PC-3 (cell line): ENCODE measurements around the gene HLTF. TPM values are rescaled to one million over a fixed set of nuclear protein-coding genes. Genes with fewer than 3 reads are reported as not detected.

Experiments
- ATAC-seq: fragments of 200-7000 bp; cut with Tn5 transposase; 2 replicates; pipeline ENCODE4 v1.9.1; 2020; ENCODE audit warnings: mild to moderate bottlenecking, moderate library complexity
- BruUV-seq: library from RNA; stranded (reverse); fragments of 400-500 nt; replicated peaks from 2 replicates; lab custom pipeline; 2021; lab: Mats Ljungman, UMichigan
- CTCF ChIA-PET: fragments of 300-600 bp; sonication (Branson Sonifier 250); formaldehyde crosslinking; loops from one replicate; lab custom pipeline; 2022; ENCODE audit warnings: antibody characterized with exemption; lab: Charles Lee
- POLR2A ChIA-PET: fragments of 300-600 bp; sonication (Branson Sonifier 250); formaldehyde crosslinking; loops from one replicate; lab custom pipeline; 2022; ENCODE audit warnings: antibody characterized with exemption; ENCODE audit not compliant: unreplicated experiment; lab: Charles Lee
- DNase-seq: peaks from one replicate; pipeline ENCODE4 v3.0.0-alpha.2; 2015
- H2AFZ ChIP-seq: fragments of 300-600 bp; sonication (generic); 2 replicates; pipeline ENCODE4 v1.6.0; 2016; ENCODE audit warnings: antibody characterized with exemption, low read length
- H3F3A ChIP-seq: fragments of 300-600 bp; sonication (generic); one replicate; pipeline ENCODE4 v1.6.0; 2017; ENCODE audit warnings: antibody characterized with exemption, low read length, control low read depth, mild to moderate bottlenecking; ENCODE audit not compliant: unreplicated experiment
- H3K27ac ChIP-seq: fragments of 300-600 bp; sonication (generic); 2 replicates; pipeline ENCODE4 v1.5.1; 2016; ENCODE audit warnings: mild to moderate bottlenecking, low read length
- H3K27me3 ChIP-seq: fragments of 300-600 bp; sonication (generic); 2 replicates; pipeline ENCODE4 v1.6.1; 2016; ENCODE audit warnings: low read length, mixed read lengths
- H3K36me3 ChIP-seq: fragments of 300-600 bp; sonication (generic); 2 replicates; pipeline ENCODE4 v1.6.1; 2016; ENCODE audit warnings: low read depth, mixed run types, low read length, mixed read lengths
- H3K4me1 ChIP-seq: fragments of 300-600 bp; sonication (generic); 2 replicates; pipeline ENCODE4 v1.5.1; 2016; ENCODE audit warnings: low read length; ENCODE audit not compliant: insufficient read depth
- H3K4me2 ChIP-seq: fragments of 300-600 bp; sonication (generic); 2 replicates; pipeline ENCODE4 v1.6.0; 2016; ENCODE audit warnings: low read length
- H3K4me3 ChIP-seq: fragments of 300-600 bp; sonication (generic); 2 replicates; pipeline ENCODE4 v1.5.1; 2016; ENCODE audit warnings: mild to moderate bottlenecking, low read length, mixed read lengths
- H3K79me2 ChIP-seq: fragments of 300-600 bp; sonication (generic); 2 replicates; pipeline ENCODE4 v1.6.1; 2017; ENCODE audit warnings: low read length, mixed read lengths
- H3K9ac ChIP-seq: fragments of 300-600 bp; sonication (generic); 2 replicates; pipeline ENCODE4 v1.6.0; 2016; ENCODE audit warnings: mild to moderate bottlenecking, low read length
- H3K9me2 ChIP-seq: fragments of 300-600 bp; sonication (generic); replicated peaks from 2 replicates; pipeline ENCODE4 v1.6.1; 2016; ENCODE audit warnings: mixed run types, low read length, mixed read lengths
- H3K9me3 ChIP-seq: fragments of 300-600 bp; sonication (generic); 2 replicates; pipeline ENCODE4 v1.6.1; 2016; ENCODE audit warnings: low read length, mixed read lengths
- H4K20me1 ChIP-seq: fragments of 300-600 bp; sonication (generic); 2 replicates; pipeline ENCODE4 v1.6.1; 2016; ENCODE audit warnings: low read length, mixed read lengths
- CTCF ChIP-seq: fragments of 300-600 bp; sonication (generic); conservative IDR thresholded peaks from 2 replicates; pipeline ENCODE4 v1.5.1; 2017; ENCODE audit warnings: antibody characterized with exemption, low read depth, mild to moderate bottlenecking, low read length
- EZH2 ChIP-seq: fragments of 300-600 bp; sonication (generic); IDR thresholded peaks from one replicate; pipeline ENCODE4 v1.6.1; 2017; ENCODE audit warnings: antibody characterized with exemption, mild to moderate bottlenecking, low read length; ENCODE audit not compliant: unreplicated experiment
- EZH2phosphoT487 ChIP-seq: fragments of 300-600 bp; sonication (generic); IDR thresholded peaks from 2 replicates; pipeline ENCODE4 v1.6.1; 2018; ENCODE audit warnings: mild to moderate bottlenecking, antibody characterized with exemption, low read length, borderline replicate concordance
- intact Hi-C: fragments of 100-400 bp; cut with micrococcal nuclease; formaldehyde crosslinking; loops from 2 replicates; pipeline ENCODE4 v1.9.0; 2023
- total RNA-seq: library from RNA; depleted of rRNA; stranded (reverse); fragments of >200 nt; gene quantifications from 2 replicates; pipeline ENCODE4 v1.2.3, GENCODE V29; 2014

Gene HLTF
- total RNA-seq, 1 experiment from 2014 or later: 43.3 TPM

GRCh38 chr3:149119466-149119865 is 33.1 kb upstream of the HLTF start:
- Histone ChIP-seq H3K27ac (no peak overlapping the region), H3K4me2 (no peak overlapping the region), H3K9me3 (no peaks in the 10 kb centered on the region), H3K9ac (no peak overlapping the region), H3K9me2 (no peaks in the 10 kb centered on the region), H3K4me1 (0 out of 2 replicates have a peak, but pooled peaks cover 4% of the 10 kb centered on the region), H3F3A (no peaks in the 10 kb centered on the region), H3K36me3 (no peaks in the 10 kb centered on the region), H3K4me3 (no peak overlapping the region), H4K20me1 (no peaks in the 10 kb centered on the region), H2AFZ (no peak overlapping the region), H3K27me3 (no peaks in the 10 kb centered on the region), H3K79me2 (no peaks in the 10 kb centered on the region)
- intact Hi-C loops: no loop called here
- ChIA-PET CTCF (no interaction called here), POLR2A (no interaction called here)
- BruUV-seq: no TSS peak
- TF ChIP-seq EZH2 (no peak), EZH2phosphoT487 (no peak), CTCF (no peak)
- ATAC-seq (no peak), DNase-seq (no peak)

- POLR2A ChIA-PET: no interaction called here
- no peak overlapping the region for H3K9ac ChIP-seq
- ATAC-seq: no peak
- no peaks in the 10 kb centered on the region for H3K79me2 ChIP-seq
- TF ChIP-seq EZH2phosphoT487: no peak
- TF ChIP-seq EZH2: no peak
- no peak for TF ChIP-seq CTCF
- H3K9me2 ChIP-seq: no peaks in the 10 kb centered on the region
- no peaks in the 10 kb centered on the region for H3F3A ChIP-seq
- CTCF ChIA-PET: interaction anchor here (0.8 kb wide), 1 partner anchor 163 kb away, joined by 4 read pairs; no protein-coding TSS in a partner anchor
- no peaks in the 10 kb centered on the region for H4K20me1 ChIP-seq
- no peak for DNase-seq
- H2AFZ ChIP-seq: no peak overlapping the region
- 0 out of 2 replicates have a peak, but pooled peaks cover 4% of the 10 kb centered on the region for H3K4me1 ChIP-seq
- intact Hi-C loops: no loop called here
- no peaks in the 10 kb centered on the region for H3K9me3 ChIP-seq
- no peak overlapping the region for H3K4me2 ChIP-seq
- H3K27me3 ChIP-seq: no peaks in the 10 kb centered on the region
- H3K36me3 ChIP-seq: no peaks in the 10 kb centered on the region
- H3K4me3 ChIP-seq: no peak overlapping the region
- no TSS peak for BruUV-seq
- no peak overlapping the region for H3K27ac ChIP-seq
These were observed 32.4 kb upstream of the HLTF start for GRCh38 chr3:149118724-149119123.

- no TSS peak for BruUV-seq
- Histone ChIP-seq H3K9ac (no peak overlapping the region), H3K27ac (no peak overlapping the region), H3K4me3 (no peak overlapping the region), H3K79me2 (no peaks in the 10 kb centered on the region), H4K20me1 (no peaks in the 10 kb centered on the region), H3K4me2 (no peak overlapping the region), H3K4me1 (no peaks in the 10 kb centered on the region), H3K27me3 (no peaks in the 10 kb centered on the region), H3F3A (no peaks in the 10 kb centered on the region), H2AFZ (no peak overlapping the region), H3K9me3 (no peaks in the 10 kb centered on the region), H3K36me3 (no peaks in the 10 kb centered on the region), H3K9me2 (no peaks in the 10 kb centered on the region)
- intact Hi-C loops: no loop called here
- CTCF ChIA-PET: no interaction called here
- TF ChIP-seq EZH2phosphoT487 (no peak), EZH2 (no peak), CTCF (no peak)
- POLR2A ChIA-PET: no interaction called here
- no peak for ATAC-seq
- DNase-seq: no peak
These were observed 28.8 kb upstream of the HLTF start for GRCh38 chr3:149115114-149115513.
